Ecto neural progenitor cell (in vitro differentiated cells): ENCODE measurements around the gene SLC7A8.

Source experiments
- DNase-seq: peaks from one replicate; pipeline ENCODE4 v3.0.0-alpha.2; 2018; ENCODE audit warnings: low spot score

SLC7A8 gene

DNA sequence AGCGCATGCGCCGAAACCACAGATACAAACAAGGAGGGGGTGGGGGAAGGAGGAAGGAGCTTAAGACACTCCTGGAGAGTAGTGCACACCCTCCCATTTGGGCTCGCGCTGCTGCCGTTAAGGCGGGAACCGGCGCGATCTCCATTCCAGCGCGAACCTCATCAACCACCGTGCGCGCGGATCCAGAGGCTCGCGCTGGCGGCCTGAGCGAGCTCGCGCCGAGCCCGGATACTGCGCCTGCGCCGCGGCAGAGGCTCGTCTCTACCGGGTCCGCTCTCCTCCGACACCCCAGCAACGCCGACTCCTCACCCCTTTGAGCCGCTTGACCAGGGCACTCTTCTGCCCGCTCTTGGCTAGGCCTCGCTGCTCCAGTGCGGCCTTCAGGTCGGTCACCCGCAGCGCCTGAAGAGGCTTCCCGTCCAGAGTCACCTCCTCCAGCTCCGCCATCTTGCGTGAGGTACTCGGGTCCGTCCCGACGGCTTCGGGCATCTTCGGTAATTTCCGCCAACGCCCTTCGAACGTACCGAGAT is 88.7 kb downstream of the SLC7A8 start, which contains the start of gene ACIN1:
Gene ACIN1 (minus strand): TSS at position 471 of the 530 bp plus-strand sequence. CDS start 24 bp downstream, at position 447.
- DNase-seq: no peak

DNA sequence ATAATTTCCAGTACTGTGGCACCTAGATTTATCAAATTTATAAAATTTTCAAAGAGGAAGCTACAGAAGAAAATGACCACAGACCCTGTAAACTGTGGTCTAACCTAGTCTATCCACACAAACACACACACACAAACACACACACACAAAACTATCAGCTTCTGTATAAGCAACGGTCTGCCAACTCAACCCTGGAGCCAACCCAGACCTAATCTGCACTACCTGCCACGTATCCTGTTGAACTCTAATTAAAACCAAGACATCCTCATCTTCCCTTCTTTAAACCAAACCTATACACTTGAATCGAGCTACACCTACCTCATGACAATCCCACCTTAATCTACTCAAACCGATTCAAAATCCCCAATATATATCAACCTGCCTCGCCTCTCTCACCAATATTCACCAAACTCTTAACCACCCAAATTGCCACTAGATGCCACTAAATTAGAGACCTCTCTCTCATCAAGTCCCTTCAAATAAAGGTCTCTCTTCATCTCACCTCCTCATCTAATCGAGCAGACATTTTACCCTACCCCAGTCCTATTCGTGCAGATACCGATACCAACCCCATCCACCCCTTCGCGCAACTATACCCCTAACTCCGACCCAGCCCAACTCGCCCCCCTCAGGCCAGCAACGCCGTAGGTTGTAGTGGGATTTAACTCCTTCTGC is 89.3 kb downstream of the SLC7A8 start:
- peak; percentile 92 for DNase-seq

DNA sequence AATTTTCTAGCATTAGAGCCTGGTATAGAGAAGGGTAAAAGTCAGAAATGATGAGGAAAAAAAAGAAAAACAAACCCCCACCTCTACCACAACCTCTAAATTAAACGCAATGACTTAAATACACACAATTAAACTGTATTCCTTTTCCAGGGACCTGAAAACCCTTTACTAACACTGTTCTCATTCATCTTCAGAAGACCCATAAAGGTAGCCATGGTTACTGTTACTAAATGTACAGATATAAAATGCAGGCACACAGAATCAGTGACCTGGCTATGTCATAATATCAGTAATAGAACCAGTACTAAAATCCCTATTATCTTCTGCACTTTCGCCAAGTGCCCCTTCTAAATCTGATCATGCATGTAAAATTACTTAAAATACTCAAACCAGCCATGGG is 89.9 kb downstream of the SLC7A8 start:
- DNase-seq: no peak

DNA sequence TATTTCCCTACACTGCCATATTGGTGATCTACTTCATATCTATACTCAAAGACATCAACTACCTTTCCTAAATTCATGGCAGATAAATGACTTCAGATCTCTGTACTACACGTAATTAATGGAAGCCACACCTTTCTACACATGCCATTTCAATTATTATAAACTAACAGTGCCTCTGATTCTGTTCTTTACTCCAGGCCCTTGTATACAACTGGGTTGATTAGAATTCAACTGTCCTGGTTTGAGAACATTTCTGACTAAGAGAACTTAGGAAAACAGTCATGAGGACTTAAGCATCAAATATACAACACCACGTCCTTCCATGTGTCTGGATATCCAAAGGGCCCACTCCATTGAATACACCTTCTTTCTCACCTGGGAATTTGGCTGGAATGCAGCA is 90.4 kb downstream of the SLC7A8 start:
- no peak for DNase-seq

DNA sequence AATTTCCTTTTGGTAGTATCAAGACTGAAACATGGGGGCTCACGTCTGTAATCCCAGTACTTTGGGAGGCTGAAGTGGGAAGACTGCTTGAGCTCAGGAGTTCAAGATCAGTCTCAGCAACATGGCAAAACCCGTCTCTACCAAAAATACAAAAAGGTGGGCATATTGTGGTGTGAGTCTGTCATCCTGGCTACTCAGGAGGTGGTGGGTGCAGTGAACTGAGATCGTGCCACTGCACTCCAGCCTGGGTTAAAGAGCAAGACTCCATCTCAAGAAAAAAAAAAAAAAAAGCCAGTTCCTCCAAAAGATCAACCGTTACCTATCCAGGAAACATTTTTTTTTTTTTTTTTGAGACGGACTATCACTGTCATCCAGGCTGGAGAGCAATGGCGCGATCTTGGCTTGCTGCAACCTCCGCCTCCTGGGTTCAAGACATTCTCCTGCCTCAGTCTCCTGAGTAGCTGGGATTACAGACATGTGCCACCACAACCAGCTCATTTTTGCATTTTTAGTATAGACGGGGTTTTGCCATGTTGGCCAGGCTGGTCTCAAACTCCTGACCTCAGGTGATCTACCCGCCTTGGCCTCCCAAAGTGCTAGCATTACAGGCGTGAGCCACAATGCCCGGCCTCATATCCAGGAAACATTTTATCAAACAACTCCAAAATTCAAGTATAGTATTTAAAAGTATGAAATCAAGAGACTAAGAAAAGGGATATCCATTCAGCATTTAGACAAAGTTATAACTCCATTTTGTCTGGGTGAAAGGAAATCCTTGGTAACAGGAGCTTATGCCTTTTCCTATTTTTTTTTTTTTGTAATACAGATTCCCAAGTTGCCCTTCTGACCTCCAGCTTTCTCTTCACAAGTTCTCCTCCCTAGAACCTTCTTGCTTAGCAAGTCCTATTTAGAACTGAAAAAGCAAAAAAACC is 91.9 kb downstream of the SLC7A8 start:
- DNase-seq: peak; percentile 7

DNA sequence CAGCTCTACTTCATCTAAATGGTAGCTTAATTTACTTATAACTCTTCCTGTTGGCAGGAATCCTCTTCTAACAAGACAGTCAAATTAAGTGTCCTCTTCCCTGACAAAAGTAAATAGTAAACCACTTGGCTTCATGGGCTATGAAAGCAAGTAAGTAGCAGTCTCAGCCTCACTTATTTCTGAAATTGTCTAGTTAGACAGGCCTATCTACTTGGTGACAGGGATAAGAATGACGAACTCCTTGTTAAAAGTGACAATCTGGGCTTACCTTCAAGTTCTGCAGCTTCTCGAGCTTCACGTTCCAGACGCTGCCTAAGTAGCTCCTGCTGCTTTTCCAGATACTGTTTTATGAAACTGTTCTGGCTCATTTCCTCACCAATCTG is 93.2 kb downstream of the SLC7A8 start:
- peak; percentile 3 for DNase-seq

DNA sequence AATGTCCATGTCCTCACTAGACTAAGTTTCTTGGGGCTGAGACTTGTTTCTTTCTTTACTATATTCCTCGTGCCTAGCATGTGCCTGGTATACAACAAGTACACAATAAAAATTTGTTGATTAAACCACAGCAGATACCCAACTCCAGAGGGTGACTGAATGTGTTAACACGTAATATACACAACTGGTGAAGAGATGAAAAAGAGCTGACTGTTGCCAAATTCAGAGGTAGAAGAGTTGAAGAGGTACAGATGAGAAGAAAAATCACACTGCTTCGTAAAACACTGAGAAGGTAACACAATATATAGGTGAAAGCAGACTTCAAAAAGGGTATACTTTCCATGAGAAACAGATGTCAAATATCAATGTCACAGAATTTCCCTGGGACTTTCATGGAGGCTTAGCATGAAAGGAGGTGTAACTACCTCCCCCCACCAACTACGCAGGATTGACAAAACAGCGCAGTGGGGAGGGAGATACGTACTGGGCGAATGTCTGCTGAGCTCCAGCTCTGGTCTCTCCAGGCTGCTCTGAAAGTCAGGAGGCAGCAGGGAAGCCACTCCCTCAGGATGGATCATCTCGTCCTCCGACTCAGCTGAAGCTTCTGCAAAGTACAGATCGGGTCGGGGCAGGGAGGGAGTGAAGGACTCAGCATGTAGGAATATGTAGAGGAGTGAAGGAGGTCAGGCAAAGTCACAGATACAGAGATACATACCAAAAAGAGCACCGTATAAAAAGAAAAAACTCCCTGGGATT is 93.8 kb downstream of the SLC7A8 start:
- peak; percentile 22 for DNase-seq

DNA sequence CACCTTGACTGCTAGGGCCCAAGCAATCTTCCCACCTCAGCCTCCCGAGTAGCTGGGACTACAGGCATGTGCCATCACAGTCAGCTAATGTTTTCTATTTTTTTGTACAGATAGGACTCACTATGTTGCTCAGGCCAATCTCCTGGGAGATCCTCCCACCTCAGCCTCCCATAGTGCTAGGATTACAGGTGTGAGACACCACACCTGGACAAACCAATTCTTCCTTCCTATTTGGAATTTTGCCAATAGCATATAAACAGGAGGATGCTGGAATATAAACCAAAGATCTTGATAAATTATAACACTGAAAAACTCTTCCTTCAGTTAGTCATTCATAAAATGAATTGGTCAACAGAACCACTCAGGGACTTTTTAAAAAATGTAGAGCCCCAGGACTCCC is 96.9 kb downstream of the SLC7A8 start:
- peak; percentile 3 for DNase-seq

DNA sequence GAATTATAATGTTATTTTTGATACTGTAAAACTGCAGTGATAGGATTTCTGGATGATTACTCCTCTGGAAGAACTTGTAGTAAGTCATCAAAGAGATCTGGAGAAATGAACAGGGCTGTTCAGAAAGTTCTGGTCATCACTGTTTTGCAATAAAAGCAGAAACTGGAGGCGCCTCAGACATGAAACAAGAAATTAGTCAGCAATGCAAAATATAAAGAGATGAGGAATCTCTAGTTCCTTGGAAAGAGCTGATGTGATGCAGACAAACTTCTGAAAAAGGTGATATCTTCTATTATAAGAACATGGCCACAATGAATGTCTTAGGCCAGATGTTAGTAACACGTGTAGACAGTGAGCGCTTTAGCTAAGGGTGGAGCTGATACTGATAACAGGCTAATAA is 98.0 kb downstream of the SLC7A8 start:
- DNase-seq: no peak

DNA sequence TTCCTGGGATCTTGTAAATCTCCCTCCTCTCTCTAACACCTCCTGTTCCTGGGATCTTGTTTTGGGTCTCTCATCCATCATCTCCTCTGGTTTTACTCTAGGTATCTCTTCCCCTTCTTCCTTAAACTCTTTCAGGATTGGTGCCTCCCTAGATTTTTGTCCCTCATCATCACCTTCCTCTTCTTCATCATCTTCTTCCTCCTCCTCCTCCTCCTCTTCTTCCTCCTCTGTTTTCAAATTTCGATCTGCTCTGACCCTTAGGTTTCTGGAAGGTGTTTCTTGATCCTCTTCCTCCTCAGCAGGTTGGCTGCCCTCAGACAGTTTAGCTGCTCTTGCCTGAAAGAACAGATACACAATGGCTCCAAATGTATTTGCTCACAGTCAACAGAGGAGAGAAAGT is 103.0 kb downstream of the SLC7A8 start:
- no peak for DNase-seq

DNA sequence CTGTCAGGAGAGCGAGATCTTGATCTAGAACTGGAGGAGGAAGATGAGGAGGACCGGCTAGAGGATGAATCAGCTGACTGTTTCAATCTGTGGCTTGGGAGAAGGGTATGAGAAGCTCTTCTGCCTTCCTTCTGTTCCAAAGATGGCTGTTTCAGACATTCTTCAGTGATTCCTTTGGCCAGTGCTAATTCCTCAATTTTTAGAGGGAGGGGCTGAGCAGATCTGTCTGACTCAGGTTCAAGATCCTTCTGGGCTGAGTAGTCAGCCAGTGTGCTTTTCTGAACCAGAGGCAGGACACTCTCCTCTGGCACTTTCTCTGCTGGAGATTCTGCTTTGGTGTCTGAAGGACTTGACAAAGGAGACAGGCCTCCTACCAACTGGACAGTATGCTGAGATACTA is 103.7 kb downstream of the SLC7A8 start:
- DNase-seq: no peak

DNA sequence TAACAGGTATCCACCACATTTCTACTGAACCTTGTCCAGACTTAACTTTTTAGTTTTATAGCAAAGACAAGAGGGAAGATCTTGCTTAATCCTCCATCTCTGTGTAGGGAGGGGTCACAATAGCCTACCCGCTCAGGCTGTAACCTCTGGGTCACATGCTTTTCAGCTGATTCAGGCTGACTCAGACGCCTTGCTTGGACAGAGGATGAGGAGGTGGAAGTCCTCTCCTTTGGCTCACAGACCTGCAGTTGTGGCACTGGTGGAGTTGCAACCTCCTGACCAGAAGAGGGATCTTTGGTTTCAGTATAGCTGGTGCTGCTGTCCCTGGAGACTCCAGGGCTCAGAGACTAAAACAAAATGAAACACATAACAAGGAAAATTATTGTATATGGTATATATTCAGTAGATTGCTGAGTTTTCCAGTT is 104.8 kb downstream of the SLC7A8 start:
- DNase-seq: no peak

DNA sequence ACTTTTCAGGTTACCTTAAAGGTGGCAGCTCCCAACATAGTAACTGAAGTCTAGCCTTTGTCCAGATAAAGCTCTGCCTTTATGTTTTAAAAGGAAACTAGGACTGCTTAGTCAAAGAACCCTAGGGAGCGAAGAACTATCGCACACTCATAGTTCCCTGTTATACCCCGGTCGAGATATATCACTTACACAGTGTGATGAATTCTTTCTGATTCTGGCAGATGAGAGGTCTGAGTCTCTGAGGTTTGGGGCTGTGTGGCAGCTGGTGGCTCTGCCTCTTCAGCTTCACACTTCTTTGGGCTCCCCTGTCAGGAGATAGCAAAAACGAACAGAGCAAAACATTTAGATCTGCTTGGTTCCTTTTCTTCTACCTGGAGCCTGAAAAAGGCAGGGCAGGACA is 105.5 kb downstream of the SLC7A8 start:
- no peak for DNase-seq

DNA sequence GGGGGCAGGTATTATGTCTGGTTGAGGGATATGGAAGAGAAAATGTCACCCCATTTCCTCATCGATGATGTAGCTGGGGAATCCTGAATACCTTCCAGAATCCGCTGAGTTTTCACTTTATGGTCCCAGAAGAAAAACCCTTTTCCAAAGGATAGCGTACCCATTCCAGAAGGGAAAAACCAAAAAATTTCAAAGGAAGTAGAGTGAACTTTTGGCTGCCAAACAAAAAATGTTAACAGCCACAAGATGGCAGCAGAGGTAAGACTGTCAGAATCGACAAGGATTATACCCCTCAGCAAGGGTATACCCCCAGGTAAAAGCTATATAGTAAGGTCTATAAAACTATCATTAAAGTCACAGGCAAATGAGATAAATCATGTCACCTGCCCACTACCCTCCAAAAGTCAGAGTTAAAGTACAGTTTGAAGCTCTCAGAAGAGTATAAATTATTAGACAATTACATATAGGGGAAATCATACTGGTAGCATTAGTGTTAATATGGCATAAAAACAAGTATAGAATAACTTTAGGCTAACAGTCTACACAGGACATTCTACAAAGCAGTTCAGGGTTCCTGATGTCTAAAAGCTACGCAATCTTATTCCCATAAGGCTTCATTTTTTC is 106.6 kb downstream of the SLC7A8 start:
- no peak for DNase-seq
